HG03060 (cell line): ENCODE measurements around the gene SNED1.

ENCODE experiments used
- ATAC-seq: cut with Tn5 transposase; IDR thresholded peaks from one replicate; pipeline ENCODE4 v1.9.1; 2021; ENCODE audit warnings: low read depth, moderate number of reproducible peaks; ENCODE audit not compliant: unreplicated experiment

The SNED1 gene

DNA sequence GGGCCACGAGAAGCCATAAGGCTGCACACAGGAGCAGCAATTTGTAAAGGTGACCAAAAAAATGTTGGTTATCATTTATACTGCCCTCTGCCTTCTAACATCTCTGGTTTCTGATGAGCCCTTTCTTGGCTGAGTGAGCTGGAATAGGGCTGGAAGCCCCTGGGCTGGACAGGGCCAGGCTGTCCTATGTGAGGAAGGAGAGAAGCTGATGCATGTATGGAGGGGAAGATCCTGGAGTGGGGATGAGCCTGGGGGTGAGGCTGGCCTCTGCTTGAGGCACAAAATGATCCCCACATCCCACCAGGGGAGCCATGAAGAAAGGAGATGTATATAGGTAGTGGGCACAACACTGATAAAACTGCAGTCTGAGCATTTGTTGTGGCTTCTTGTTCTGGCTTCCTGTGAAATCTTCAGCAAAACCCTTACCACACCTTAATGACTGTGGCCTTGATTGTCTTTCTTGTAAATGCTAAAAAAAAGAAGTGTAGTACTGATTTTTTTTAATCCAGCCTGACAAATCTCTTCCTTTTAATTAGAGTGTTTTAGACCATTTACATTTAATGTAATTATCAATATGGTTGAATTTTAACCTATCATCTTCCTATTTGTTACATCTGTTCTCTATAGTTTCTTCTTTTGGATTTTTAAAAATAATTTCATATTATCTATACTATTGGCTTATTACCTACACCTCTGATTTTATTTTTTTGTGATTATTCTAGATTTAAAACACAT, 5.6 kb downstream of the SNED1 start:
- no peak for ATAC-seq

DNA sequence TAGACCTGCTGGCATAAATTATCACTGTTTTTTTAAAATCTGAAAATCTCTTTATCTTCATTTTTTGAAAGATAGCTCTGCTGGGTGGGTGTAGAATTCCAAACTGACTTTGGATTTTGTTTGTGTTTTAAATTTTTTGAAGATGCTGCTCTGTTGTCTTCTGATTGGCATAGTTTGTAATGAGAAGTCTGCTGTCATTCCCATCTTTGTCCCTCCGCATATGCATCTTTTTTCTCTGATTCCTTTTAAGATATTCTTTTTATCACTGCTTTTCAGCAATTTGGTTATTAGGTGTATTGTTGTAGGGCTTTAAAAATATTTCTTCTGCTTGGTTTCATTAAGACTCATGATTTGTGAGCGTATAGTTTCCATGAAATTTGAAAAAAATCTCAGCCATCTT, 7.2 kb downstream of the SNED1 start:
- ATAC-seq, result no peak

DNA sequence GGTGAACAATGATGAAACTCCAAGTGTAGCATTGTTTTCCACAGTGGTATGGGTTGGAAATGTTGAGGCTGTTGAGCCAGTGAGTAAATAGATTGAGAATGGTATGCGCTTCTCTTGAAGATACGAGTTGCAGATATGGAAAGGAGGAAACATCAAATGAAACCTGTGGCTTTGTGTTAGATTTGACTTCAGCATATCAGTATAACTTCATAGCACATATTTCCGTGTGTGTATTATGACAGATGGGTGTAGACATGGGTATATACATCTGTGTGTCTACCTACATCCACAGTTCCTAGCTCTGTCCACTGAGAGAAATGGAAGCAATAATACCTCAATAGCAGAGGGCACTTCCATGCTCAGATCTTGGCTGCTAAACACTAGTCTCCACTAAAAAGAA, 8.0 kb downstream of the SNED1 start:
- no peak for ATAC-seq

DNA sequence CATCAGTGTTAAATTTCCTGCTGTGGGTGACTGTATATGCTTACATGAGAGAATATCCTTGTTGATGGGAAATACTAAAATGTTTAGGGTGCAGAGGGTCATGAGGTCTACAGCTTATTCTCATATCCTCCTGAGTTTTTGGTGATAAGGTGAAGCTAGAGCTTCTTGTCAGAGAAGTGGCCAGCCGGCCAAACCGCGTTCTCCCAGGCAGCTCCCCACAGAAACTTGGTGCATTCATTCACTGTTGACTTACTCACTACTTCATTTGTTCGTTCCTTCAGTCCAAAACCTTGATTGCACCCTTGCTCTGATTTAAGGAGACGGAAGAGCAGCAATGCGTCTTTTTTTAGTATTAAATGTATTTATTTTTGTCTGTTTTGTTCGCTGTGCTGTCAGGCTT, 8.7 kb downstream of the SNED1 start:
- ATAC-seq, result no peak

DNA sequence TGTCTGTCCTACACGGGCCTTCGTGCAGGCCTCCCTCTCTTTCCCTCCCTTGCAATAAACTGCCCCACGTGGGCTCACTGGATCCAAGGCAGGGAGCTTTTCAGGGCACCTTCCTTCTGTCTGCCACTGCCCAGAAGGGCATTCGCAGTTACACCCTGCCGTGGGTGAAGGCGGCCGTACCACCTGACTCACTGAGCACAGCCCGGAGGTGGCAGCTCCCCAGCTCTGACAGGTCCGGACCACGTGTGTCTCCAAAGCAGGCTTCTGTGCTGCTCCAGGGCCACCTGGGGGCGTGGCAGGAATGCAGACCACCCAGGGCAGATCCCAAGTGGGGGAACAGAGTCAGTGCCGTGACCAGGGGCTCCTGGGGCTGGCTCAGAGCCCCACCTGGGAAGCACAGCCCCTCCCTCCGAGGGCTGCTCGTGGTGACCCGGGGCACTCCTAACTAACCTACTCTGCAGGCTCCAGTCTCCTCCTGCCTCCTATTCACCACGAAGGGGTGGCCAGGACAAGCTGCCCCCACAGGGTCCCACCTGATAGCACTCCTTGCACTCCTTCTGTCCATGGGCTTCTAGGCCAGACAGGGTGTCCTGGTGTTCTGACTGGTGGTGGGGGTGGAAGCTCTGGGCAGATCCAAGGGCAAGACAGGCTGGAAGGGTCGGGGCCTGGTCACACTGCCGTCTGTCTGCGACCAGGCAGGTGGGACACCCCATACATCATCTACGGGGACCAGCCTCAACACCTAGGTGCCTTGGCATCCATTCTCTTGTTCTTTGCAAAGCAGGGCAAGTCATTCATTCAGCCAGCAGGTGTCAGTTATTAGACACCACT, 9.7 kb downstream of the SNED1 start:
- no peak for ATAC-seq

DNA sequence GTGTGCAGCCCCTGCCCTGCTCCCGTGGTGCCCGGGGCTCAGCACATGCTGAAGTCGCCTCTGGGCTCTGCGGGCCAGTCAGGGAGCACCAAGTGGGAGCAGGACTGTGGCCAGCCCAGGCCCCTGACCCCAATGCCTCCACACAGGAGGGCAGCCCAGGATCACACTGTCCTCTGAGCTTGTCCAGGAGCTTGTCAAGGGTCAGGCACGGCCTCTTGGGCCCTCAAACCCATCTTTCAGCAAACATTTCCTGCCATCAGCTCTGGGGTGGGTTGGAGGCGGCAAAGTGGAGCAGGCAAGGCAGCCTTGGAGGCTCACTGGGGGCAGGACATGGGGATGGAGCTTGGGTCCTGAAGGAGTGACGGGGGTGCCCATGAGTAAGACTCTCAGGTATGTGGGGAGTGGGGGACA, 10.3 kb downstream of the SNED1 start:
- no peak for ATAC-seq

DNA sequence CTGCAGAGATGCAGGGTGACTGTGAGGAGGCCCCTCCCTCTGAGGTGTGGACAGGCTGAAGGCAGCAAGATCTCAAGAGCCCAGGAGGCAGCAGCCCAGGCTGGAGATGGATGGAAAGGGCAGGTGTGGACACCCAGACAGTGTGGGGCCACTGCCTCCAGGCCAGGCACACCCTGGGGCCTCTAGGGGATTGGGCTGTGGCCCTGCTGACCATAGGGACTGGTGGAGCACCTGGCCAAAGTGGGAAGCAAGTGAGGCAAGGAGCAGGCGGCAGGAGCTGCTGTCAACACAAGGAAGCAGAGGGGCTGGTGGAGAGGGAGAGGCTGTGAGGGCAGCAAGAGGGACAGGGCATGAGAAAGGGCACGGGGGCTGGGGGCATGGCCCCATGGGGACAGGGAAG, 10.8 kb downstream of the SNED1 start:
- ATAC-seq, result no peak

DNA sequence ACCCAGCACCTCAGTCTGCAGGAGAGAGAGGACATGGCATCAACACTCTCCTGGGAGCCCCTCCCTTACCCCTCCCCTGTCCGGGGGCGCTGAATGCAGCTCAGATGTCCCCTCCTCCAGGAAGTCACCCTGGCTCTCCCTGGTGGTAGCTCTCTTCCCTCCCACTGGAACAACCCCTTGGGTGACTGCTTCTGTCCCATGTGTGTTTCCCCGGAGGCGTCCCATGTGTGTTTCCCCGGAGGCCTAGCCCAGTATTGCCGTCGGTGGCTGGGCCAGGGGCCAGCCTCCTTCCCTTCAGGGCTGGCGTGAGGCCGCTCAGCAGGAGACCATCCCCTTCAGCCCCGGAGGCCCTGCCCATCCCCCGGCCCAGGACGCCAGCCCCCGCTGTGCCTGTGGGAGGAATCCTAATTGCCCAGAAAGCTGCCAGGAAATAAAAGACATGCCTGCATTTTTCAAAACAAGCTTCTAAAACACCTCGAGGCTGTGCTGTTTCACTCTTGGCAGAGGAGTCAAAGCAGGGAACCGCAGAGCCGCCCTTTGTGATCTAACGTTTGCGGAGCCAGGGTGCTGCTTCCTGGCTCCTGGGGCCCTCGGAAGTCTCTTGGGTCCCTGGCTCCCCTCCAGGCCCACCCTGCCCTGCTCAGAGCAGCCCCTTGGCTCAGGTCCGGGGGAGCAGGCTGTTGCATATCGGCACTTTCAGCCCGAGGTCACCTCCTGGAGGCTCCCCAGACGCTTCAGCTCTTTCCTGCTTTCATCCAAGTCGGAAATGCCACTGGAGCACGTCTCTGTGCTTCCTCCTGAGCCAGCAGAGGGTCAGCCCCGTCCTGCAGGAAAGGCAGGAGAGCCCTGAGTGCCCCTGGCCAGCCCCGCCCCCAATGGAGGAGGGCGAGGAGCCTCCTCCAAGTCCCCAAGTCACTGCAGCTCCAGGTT, 11.4 kb downstream of the SNED1 start:
- no peak for ATAC-seq

DNA sequence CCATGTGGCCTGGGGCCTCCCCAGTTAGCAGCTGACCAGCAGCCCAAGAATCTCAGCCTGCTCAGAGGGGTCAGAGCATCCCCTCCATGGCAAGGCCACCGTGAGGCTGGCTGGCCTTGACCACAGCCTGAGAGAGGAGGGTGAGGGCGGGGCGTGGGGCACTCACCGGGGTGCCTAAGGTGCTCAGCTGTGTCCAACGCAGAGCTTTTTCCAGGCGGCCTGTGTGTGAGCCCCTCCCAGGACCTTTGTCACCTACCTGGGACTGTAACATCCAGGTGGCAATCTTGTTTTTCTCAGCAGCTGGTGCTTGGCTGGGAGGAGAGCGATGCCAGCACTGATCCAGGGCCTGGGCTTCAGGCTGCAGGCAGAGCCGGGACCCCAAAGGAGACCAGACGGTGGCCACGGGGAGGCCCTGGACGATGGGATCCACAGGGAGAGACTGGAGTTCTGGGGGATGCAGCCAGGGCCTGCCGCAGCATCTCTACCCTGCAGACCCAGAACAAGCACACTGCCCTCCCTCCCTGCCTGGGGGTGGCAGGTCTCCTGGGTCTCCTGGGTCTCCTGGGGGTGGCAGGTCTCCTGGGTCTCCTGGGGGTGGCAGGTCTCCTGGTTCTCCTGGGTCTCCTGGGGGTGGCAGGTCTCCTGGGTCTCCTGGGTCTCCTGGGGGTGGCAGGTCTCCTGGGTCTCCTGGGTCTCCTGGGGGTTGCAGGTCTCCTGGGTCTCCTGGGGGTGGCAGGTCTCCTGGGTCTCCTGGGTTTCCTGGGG, 12.3 kb downstream of the SNED1 start:
- no peak for ATAC-seq

DNA sequence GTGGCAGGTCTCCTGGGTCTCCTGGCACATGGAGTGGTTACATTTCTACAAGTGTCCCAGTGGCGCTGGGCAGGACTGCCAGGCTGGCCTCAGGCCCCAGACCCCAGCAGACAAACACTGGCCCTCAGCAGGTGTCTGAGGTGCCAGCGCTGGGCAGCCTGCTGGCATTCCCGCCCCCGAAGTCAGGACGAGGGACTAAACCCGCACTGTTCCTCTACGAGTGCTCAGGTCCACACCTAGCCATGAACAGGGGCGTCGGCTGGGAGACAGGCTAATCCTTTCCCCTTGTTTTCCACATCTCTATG, 12.8 kb downstream of the SNED1 start:
- no peak for ATAC-seq

DNA sequence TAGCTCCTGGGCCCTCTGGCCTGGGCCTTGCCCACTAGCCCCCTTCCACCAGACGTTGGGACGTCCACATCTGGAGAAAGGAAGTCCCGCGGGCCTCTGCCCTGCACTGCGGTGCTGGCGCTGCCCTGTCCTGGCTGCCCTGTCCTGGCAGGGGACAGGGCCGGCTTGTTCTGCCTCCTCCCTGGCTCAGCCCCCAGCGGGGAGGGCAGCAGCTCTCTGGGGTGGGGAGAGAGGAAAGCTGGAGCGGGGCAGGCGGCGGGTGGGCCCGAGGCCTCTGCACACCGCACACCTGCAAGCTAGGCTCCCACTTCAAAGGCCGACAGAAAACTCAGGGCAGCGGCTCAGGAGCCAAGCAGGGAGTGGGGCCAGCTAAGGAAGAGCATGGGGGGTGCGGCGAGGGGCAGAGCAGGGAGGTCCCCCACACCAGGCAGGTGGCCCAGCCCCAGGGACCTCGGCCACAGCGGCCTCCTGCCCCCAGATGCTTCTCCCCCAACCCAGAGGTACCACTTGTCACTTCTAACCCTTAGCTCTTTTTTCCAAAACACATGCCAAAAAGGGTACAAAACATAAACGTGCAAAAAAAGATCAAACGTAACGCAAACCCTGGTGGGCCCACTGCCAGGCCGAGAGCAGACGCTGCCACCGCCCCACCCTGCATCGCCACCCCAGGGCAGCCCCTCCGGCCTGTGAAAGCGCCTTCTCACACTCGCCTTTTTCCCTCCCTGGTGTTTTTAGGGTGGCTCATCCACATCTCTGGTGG, 13.5 kb downstream of the SNED1 start:
- ATAC-seq, result no peak

DNA sequence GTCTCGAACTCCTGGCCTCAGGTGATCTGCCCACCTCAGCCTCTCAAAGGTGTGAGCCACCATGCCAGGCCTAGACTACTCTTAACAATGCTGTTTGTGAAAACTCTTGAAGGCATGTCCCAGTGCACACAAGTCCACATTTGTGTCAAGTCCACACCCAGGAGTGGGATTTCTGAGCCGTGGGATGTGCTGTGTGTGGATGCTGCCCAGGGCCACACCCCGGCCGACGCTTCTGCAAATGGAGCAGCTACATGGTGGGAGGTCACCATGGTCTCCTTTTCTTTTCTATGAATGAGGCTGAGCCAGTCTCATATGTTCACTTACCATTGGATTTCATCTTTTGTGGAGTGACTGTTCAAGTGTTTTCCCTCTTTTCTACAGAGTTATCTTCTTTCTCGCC, 15.8 kb downstream of the SNED1 start:
- ATAC-seq, result no peak

DNA sequence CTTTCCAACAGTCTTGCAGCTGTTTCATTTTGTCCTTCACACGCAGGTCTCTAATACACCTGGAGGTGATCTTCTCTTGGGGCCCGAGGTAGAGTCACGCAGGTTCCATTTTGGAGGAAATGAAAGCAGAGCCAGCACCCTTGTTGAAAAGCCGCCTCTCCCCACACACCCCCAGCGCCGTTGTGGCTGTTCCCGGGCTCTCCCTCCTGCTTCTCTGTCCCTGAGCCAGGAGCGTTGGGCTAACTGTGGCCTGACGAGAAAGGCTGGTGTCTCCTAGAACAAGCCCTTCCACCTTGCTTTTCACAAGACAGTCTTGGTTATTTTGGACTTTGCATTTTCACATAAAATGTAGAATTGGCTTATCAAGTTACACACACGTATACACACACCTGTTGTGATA, 16.3 kb downstream of the SNED1 start:
- no peak for ATAC-seq

DNA sequence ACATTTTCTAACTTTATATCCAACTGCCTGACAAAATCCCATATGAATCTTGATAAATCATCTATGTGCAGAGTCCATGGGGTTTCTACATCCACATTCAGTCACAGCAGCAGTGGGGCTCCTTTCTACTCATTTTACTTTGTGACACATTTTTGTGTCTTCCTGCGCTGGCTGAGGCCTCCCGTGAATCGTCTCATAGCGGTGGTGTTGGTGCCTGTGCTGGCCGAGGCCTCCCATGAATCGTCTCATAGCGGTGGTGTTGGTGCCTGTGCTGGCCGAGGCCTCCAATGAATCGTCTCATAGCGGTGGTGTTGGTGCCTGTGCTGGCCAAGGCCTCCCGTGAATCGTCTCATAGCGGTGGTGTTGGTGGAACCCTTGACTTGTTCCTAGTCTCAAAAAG, 17.0 kb downstream of the SNED1 start:
- ATAC-seq, result no peak

DNA sequence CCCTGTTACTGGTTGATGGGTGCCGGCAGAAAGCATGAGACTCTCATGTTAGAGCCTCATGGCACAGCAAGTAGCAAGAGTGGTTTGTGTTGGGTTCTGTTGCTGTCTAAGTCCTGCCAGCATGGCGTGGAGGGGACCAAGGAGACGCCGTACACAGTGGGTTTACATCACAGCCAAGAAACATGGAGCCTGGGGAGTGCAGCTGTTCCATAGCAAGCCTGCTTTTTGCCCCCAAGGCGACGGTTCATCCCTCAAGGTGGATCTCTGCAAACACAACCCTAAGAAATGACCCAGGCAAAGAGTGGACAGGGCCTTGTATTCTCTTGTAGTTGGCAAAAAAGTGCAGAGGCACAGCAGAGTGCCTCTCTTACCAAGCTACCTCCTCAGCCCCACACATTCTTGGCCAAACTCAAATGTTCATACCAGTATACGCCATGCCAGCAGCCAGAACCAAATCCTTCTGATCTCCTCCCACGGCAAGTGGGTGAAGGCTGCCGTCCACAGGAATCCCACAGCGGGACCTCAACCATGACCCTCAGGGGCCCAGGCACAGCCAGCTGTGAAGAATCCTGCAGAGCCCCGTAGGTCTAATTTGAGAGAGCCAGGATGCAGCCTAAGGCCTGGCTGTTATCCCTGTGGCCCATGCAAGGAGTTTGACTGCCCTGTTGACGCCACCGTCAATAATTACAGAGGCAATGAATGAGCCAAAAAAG, 19.0 kb downstream of the SNED1 start:
- no peak for ATAC-seq

DNA sequence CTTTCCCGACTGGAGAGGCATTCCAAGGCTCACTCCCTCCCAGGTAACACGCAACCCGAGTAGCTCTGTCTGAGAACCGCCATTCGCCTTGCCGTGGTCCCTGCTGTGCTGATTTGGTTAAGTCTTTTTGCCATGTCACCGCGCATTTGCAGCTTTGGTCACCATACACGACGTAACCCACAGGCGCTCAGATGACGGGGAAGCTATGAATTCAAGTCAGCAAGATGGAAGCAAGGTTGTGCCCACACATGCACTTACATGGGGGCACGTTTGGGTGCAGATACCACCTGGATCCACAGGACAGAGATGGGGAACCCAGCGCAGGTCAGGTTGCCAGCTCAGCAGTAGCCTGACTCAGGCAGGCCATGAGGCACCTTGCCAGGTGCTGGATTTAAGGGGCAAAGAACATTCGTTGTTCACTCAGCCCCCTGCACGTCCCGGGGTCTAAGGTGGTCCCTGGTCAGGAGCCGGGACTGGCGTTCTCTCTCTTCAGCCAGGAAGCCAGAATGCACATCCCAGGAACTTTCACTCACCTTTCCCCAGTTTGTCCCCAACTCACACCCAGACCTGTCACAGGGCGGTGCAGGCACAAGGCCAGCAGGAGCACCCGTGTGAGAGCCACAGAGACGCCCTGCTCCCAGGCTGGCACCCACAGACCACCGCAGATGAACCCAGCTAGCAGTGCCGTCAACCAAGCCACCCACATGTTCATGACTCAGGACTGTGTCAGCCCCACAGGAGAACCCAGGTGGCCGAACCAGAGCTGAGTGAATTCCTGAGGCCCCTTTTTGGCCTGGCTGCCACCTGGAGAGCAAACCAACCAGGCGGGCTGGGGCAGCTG, 19.9 kb downstream of the SNED1 start:
- no peak for ATAC-seq

DNA sequence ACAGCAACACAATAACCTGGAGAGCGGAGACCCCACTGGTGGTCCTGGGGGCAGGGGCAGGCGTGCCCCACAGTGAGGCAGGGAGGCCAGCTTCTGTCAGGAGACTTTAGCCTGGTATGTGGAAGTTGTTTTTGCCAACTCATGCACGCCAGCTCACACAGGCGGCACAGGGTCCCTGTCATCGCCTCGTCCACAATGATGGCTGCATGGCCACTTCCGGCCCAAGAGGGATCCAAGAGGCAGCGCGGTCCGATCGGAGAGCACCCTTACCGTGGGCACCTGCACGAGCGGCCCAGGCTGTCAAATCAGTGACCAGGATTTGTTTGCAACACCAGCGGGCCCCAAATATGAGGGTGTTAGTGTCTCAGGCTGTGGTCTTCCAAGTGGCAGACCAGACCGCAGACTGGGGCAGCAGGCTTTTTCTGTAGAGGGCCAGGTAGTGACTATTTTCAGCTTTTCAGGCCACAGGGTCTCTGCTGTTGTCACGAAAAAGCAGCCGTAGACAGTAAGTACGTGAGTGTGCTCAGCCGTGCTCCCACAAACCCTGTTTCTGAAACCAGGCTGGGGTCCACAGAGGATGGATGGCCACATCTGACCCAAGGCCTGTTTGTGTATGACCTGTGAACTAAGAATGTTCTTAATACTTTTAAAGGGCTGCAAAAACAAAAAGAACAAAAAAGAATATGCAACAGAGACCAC, 21.2 kb downstream of the SNED1 start:
- ATAC-seq, result no peak

DNA sequence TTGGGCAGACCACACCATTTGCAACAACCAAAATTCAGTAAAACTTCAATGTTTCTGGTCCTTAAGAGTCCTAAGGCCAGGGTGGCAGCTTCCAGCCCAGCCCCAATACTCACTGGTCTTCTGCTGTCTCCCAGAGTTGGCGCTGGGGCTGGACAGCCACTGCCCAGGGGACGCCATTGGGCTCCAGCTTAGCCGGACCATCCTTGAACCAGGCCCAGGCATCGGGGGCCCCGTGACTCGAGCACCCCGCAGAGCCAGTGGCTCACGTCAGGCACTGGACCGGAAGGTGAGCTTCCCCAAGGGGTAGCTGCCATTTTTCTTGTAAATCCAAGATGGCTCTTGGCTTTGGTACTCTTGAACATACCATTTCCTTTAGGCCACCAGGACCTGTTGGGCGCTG, 21.8 kb downstream of the SNED1 start:
- ATAC-seq, result no peak
